RWPE1 (cell line): ENCODE data around the gene ZNF830.

Experiments
- CTCF ChIA-PET: fragments of 350-600 bp; sonication (Branson Sonifier 250); formaldehyde crosslinking; extraction: SDS; loops from one replicate; lab custom pipeline; 2021; lab: Yijun Ruan, JAX
- POLR2A ChIA-PET: fragments of 400-600 bp; formaldehyde crosslinking; extraction: SDS; loops from one replicate; lab custom pipeline; 2020; ENCODE audit warnings: antibody characterized with exemption; ENCODE audit not compliant: low non-redundant PET; lab: Yijun Ruan, JAX
- DNase-seq: peaks from one replicate; pipeline ENCODE4 v3.0.0; 2012; ENCODE audit warnings: low spot score
- H3K27ac ChIP-seq: fragments of 450-650 bp; 2 replicates; pipeline ENCODE4 v1.5.1; 2017
- TF ChIP-seq, protein P1 (sequence below): fragments of 450-650 bp; conservative IDR thresholded peaks from 2 replicates; pipeline ENCODE4 v1.5.1; 2017; ENCODE audit warnings: low read depth, mild to moderate bottlenecking

ZNF830 gene

DNA sequence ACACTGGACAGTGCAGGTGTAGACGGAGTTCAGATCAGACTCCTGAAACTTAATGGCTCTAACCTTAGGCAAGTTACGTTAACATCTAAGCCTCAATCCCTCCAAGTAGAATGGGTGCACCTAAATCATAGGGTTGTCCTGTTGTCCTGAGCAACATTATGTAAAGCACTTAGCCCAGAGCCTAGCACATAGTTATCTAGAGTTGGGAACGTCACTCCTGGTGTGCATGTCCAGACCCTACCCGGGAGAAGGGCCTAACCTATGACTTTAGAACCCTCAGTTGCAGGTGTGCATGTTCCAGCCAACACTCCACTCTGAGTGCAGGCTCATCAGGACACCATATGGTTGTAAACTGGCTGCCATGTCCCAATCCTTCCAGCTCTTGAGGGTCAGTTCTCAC lies 45.0 kb downstream of the ZNF830 start:
- POLR2A ChIA-PET: no interaction called here
- DNase-seq: no peak
- H3K27ac ChIP-seq: no peak overlapping the region
- CTCF ChIA-PET: interaction anchor here (0.7 kb wide), 1 partner anchor 28 kb away, joined by 3 read pairs; no protein-coding TSS in a partner anchor
- TF ChIP-seq, protein P1, sequence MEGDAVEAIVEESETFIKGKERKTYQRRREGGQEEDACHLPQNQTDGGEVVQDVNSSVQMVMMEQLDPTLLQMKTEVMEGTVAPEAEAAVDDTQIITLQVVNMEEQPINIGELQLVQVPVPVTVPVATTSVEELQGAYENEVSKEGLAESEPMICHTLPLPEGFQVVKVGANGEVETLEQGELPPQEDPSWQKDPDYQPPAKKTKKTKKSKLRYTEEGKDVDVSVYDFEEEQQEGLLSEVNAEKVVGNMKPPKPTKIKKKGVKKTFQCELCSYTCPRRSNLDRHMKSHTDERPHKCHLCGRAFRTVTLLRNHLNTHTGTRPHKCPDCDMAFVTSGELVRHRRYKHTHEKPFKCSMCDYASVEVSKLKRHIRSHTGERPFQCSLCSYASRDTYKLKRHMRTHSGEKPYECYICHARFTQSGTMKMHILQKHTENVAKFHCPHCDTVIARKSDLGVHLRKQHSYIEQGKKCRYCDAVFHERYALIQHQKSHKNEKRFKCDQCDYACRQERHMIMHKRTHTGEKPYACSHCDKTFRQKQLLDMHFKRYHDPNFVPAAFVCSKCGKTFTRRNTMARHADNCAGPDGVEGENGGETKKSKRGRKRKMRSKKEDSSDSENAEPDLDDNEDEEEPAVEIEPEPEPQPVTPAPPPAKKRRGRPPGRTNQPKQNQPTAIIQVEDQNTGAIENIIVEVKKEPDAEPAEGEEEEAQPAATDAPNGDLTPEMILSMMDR: no peak

DNA sequence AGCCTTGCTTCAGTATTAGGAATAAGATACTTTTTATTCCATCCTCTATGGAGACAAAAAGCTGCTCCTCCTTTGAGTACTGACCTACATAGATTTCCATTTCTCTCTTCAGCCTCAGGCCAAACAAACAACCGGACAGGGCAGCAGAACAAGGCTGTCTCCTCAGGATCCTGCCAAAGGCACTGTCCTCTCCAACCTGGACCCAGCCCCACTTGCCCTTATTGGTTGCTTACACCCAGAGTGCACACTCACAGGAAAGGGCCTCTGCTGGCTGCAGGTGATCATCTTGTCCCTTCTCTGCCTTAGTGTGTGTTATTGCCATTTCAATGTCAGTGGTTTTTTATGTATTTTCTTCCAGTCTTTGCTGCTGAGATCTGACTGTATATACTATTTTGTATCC lies 45.6 kb downstream of the ZNF830 start:
- no peak for DNase-seq
- CTCF ChIA-PET: interaction anchor here (0.7 kb wide), 1 partner anchor 28 kb away, joined by 3 read pairs; no protein-coding TSS in a partner anchor
- no peak overlapping the region for H3K27ac ChIP-seq
- POLR2A ChIA-PET: no interaction called here
- TF ChIP-seq, protein P1: no peak

DNA sequence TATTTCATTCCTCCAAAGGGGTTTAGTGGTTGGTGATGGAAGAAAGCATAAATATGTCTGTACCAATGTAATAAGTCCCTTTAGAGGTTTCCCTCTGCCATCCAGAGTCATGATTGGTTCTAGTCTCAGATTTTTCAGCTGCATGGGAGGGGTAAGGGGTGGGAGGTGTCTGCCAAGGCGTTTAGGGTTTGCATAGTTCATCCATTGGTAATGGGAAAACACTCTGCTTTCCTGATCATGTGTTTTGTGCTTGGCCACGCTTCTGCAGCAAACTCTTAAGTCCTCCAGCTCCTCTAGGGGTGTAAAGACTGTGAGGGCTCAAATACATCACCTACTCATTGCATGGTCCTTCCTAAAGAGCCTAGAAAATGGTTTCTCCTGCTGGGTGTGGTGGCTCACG lies 48.8 kb downstream of the ZNF830 start:
- no peak for DNase-seq
- no peak overlapping the region for H3K27ac ChIP-seq
- TF ChIP-seq, protein P1: no peak
- CTCF ChIA-PET: no interaction called here
- POLR2A ChIA-PET: no interaction called here

DNA sequence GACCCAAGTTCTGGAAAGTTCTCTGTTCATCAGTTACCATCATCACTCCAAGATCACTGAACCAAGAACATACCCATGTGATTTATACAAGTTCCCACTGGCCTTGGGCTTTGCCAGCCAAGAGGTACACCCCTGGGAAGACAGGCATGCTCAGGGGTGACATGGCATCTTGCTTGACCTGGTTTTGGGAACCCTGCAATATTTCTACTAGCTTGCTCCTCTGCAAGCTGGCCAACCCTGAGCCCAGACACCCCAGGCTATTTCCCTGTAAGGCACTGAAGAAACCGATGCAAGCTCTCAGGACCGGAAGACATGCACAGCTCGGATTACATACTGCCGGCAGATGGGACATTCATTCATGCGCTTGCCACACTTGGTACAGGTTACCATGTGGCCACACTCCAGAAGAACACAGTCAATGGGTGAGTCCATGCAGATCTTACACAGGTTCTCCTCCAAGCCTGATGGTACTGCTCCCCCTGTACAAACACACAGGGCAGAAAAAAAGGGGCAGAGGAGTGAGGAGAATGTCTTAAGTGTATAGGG lies 50.4 kb downstream of the ZNF830 start:
- CTCF ChIA-PET: no interaction called here
- H3K27ac ChIP-seq: no peak overlapping the region
- no peak for DNase-seq
- TF ChIP-seq, protein P1: no peak
- POLR2A ChIA-PET: no interaction called here
